ENCODE results near the gene PRG2.
A peak's percentile ranks its signal among the peaks of the same experiment; 100 is the strongest.

The PRG2 gene

GRCh38 chr11:57428643-57429042 is 38.2 kb upstream of the PRG2 start (continued):
- TF ChIP-seq POU6F1 (CRISPR knock-in tag; IDR thresholded peaks at IDR 0.05; ENCODE audit: borderline replicate concordance, low read depth) (no peak), TOX (CRISPR knock-in tag; IDR thresholded peaks at IDR 0.05; ENCODE audit: borderline replicate concordance) (no peak), BACH2 (CRISPR knock-in tag; IDR thresholded peaks at IDR 0.05; ENCODE audit: borderline replicate concordance) (no peak), ZNF565 (CRISPR knock-in tag; conservative IDR thresholded peaks at IDR 0.05; ENCODE audit: low read depth) (no peak)

GRCh38 chr11:57427727-57428082 is 37.3 kb upstream of the PRG2 start:
- no peak for TF ChIP-seq ZC3H10 (CRISPR knock-in tag; IDR thresholded peaks at IDR 0.05)
- no peak for TF ChIP-seq ZNF8 (CRISPR knock-in tag; IDR thresholded peaks at IDR 0.05)
- TF ChIP-seq CREB5 (CRISPR knock-in tag; IDR thresholded peaks at IDR 0.05; ENCODE audit: low read depth), result no peak
- no peak for TF ChIP-seq TSHZ2 (CRISPR knock-in tag; IDR thresholded peaks at IDR 0.05)
- TF ChIP-seq ZFP30 (CRISPR knock-in tag; IDR thresholded peaks at IDR 0.05), result no peak
- TF ChIP-seq ISL1 (CRISPR knock-in tag; IDR thresholded peaks at IDR 0.05), result no peak

GRCh38 chr11:57426929-57427726 is 36.7 kb upstream of the PRG2 start, which contains the start of gene SLC43A3:
Gene SLC43A3 (minus strand): TSS chr11:57427121. CDS start chr11:57426172, 949 bp downstream.
- ATAC-seq, result peak; percentile 70
- no peak for TF ChIP-seq RARB (CRISPR knock-in tag; IDR thresholded peaks at IDR 0.05)
- no peak for TF ChIP-seq CSDC2 (CRISPR knock-in tag; IDR thresholded peaks at IDR 0.05)
- TF ChIP-seq POU6F1 (CRISPR knock-in tag; IDR thresholded peaks at IDR 0.05; ENCODE audit: borderline replicate concordance, low read depth), result no peak
- no peak for TF ChIP-seq CSRNP3 (CRISPR knock-in tag; IDR thresholded peaks at IDR 0.05)
- no peak for TF ChIP-seq TCF4 (CRISPR knock-in tag; IDR thresholded peaks at IDR 0.05; ENCODE audit: borderline replicate concordance)
- no peak for TF ChIP-seq PATZ1 (CRISPR knock-in tag; IDR thresholded peaks at IDR 0.05; ENCODE audit: borderline replicate concordance)
- no peak for TF ChIP-seq BACH2 (CRISPR knock-in tag; IDR thresholded peaks at IDR 0.05; ENCODE audit: borderline replicate concordance)

More at GRCh38 chr11:57427727-57428082, 37.3 kb upstream of the PRG2 start:
- ATAC-seq, result no peak
